GM12874 (cell line): ENCODE measurements around the gene CHCHD6.

ENCODE experiments used
- TF ChIP-seq, protein P1 (sequence below): IDR thresholded peaks from 2 replicates; pipeline ENCODE4 v1.5.1; 2011; ENCODE audit warnings: low read depth, mild to moderate bottlenecking, control low read depth, low read length, moderate library complexity; ENCODE audit not compliant: insufficient read depth

The CHCHD6 gene

DNA sequence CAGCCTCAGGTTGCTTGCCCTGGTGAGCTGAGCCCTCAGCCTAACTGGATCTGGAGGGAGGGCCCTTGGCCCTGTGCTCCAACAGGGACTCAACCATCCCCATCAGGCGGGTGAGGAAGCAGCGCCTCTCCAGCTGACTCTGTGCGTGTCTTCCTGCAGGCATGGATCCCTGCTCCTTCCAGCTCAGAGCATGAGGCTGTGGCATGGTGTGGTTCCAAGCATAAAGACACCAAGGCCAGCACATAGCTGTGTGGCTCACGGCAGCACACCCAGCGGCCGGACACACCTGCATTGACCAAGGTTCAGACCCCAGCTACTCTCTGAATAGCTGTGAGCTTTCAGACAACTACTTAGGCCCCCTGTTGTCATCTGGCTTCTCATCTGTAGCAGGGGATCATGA lies 147.9 kb downstream of the CHCHD6 start:
- TF ChIP-seq, protein P1, sequence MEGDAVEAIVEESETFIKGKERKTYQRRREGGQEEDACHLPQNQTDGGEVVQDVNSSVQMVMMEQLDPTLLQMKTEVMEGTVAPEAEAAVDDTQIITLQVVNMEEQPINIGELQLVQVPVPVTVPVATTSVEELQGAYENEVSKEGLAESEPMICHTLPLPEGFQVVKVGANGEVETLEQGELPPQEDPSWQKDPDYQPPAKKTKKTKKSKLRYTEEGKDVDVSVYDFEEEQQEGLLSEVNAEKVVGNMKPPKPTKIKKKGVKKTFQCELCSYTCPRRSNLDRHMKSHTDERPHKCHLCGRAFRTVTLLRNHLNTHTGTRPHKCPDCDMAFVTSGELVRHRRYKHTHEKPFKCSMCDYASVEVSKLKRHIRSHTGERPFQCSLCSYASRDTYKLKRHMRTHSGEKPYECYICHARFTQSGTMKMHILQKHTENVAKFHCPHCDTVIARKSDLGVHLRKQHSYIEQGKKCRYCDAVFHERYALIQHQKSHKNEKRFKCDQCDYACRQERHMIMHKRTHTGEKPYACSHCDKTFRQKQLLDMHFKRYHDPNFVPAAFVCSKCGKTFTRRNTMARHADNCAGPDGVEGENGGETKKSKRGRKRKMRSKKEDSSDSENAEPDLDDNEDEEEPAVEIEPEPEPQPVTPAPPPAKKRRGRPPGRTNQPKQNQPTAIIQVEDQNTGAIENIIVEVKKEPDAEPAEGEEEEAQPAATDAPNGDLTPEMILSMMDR: no peak

DNA sequence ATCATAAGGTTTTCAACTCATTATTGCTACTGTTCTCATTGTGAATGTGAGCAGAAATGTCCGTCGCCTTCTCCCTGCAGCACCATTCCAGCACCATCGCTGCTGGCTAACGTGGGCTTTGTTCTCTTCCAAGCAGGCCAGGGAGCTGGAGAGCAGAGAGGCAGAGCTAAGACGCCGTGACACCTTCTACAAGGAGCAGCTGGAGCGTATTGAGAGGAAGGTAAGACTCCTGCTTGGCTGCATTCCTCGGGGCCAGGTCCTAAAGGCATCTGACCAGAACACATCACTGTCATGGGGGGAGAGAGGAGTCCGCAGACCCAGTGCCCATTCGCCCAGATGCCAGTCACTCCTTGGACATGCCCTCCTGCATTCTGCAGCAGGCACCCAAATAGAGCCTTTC lies 148.5 kb downstream of the CHCHD6 start:
- TF ChIP-seq, protein P1: no peak

DNA sequence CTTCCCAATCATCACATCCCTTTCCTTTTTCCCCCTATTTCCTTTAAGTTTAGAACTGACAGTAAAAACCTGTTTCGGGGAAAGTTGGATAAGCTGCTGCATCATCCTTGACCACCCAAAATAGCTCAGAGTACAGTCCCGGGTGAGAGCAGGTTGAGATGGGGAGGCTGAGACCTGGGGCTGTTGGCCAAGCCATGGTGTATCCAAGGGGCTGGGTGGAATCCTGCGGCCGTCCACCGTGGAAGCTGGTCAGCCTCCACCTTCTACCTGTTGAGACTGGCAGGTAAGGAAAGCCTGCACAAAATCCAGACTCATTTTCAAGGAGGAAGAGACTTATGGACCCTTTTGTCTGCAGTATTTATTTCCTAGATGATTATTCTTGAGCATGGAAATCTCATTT lies 150.6 kb downstream of the CHCHD6 start:
- TF ChIP-seq, protein P1: no peak

DNA sequence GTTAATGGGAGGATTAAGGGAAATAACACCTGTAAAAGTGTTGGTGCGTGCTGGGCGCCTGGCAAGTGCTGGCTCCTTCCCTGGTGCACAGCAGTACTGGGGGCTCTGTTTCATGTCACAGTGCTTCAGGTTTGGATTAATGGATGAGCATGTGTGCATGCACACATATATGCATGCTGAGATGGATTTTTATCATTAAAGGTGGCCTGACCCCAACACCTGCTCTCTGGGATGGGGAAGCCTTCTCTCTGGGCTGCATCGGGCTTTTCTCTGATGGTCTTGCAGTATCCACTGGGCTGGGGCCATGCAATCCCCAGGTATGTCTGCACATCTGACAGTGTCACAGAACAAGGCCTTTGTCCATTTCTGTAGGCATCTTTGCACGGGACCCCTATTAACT lies 151.3 kb downstream of the CHCHD6 start:
- TF ChIP-seq, protein P1: no peak

DNA sequence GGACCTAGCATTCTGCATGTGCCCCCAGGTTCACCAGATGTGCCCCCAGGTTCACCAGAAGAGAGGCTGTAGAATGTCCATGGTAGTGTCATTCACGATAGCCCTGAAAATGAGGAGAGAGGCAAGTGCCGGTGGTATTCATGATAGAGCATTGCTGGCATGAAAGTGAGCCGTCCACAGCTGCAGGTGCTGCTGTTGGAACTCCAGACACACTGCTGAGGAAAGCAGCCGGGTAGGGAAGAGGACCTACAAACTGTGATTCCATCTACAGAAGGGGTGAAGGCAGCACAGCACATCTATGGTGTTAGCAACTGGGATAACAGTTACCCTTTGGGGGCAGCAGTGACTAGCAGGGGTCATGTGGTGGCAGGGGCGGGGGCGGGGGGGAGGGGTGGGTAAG lies 153.9 kb downstream of the CHCHD6 start:
- TF ChIP-seq, protein P1: no peak

GRCh38 chr3:126858401-126858800 lies 154.4 kb downstream of the CHCHD6 start:
- TF ChIP-seq, protein P1: no peak

DNA sequence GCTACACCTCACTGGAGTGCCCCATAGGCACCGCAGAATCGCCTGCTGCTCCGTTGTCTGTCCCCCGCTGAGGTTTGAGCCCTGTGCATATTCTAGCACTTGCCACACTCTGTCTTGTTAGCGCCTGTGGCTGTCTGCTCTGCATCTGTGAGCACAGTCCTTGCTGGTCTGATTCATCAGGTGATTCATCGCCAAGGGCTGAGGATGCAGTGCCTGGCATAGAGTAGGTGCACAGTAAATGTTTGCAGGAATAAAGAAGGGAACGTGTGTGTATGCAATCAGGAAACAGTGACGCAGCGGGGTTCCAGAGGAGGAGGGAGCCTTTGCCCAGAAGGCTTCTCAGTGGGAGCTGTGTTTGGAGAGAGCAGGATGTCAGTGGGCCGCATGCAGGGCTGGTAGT lies 154.8 kb downstream of the CHCHD6 start:
- TF ChIP-seq, protein P1: no peak
